Activated CD8-positive, alpha-beta T cell treated with anti-CD3 and anti-CD28 coated beads, Interleukin-2, amount 10 ng/mL, durations not matched to agents 7 days and 5 days (primary cell): ENCODE results near the gene LGR4. TPM values are rescaled to one million over a fixed set of nuclear protein-coding genes. Genes with fewer than 3 reads are reported as not detected.
"Not testable (repeated sequence)": the region's sequence is repeated elsewhere in the genome, so short reads cannot be mapped to it uniquely, and the experiment has no call there.

Experiments used
- ATAC-seq: fragments of 150-1000 bp; cut with Tn5 transposase; one replicate; pipeline ENCODE4 v1.10.0; 2021; ENCODE audit warnings: moderate library complexity
- CTCF ChIA-PET: fragments of 350-600 bp; sonication (Branson Sonifier 250); formaldehyde crosslinking; loops from one replicate; lab custom pipeline; 2021; ENCODE audit warnings: antibody characterized with exemption; lab: Charles Lee
- POLR2A ChIA-PET: fragments of 350-600 bp; sonication (Branson Sonifier 250); formaldehyde crosslinking; loops from one replicate; lab custom pipeline; 2021; ENCODE audit warnings: antibody characterized with exemption; lab: Charles Lee
- DNase-seq: peaks from one replicate; pipeline ENCODE4 v3.0.0-alpha.2; 2020
- H3K27ac Mint-ChIP-seq: one replicate; pipeline ENCODE4 v1.8.0; 2021; ENCODE audit warnings: mild to moderate bottlenecking, mixed read lengths
- H3K27me3 Mint-ChIP-seq: one replicate; pipeline ENCODE4 v1.8.0; 2021; ENCODE audit warnings: low read depth, mixed read lengths
- H3K36me3 Mint-ChIP-seq: one replicate; pipeline ENCODE4 v1.8.0; 2021; ENCODE audit warnings: low read depth, mixed read lengths
- H3K4me1 Mint-ChIP-seq: one replicate; pipeline ENCODE4 v1.8.0; 2021; ENCODE audit warnings: low read depth, mixed read lengths
- H3K4me3 Mint-ChIP-seq: one replicate; pipeline ENCODE4 v1.8.0; 2021; ENCODE audit warnings: mild to moderate bottlenecking, mixed read lengths
- H3K9me3 Mint-ChIP-seq: one replicate; pipeline ENCODE4 v1.8.0; 2022; ENCODE audit warnings: mixed read lengths; ENCODE audit not compliant: insufficient read depth
- total RNA-seq, 2 experiments: library from RNA; stranded (reverse); gene quantifications; one replicate each; pipeline ENCODE4 v1.2.3, GENCODE V29; 2021

Gene LGR4
- total RNA-seq, 2 experiments from 2014 or later = 0.05 TPM; not detected in 1

- H3K27ac Mint-ChIP-seq = no peak overlapping the region
- no peak overlapping the region for H3K4me3 Mint-ChIP-seq
- ChIA-PET POLR2A (no interaction called here), CTCF (no interaction called here)
- H3K27me3 Mint-ChIP-seq = peaks cover 3% of the 10 kb centered on the region
- DNase-seq = no peak
- no peak for ATAC-seq
- no peaks in the 10 kb centered on the region for H3K36me3 Mint-ChIP-seq
- no peaks in the 10 kb centered on the region for H3K4me1 Mint-ChIP-seq
- no peaks in the 10 kb centered on the region for H3K9me3 Mint-ChIP-seq
Measured at GRCh38 chr11:27453701-27454100, 18.9 kb downstream of the LGR4 start.

- DNase-seq (no peak), ATAC-seq (no peak)
- H3K4me3 Mint-ChIP-seq = no peak overlapping the region
- H3K27ac Mint-ChIP-seq = no peak overlapping the region
- no peaks in the 10 kb centered on the region for H3K9me3 Mint-ChIP-seq
- H3K36me3 Mint-ChIP-seq = no peaks in the 10 kb centered on the region
- peaks cover 3% of the 10 kb centered on the region for H3K27me3 Mint-ChIP-seq
- CTCF ChIA-PET = no interaction called here
- no peaks in the 10 kb centered on the region for H3K4me1 Mint-ChIP-seq
- POLR2A ChIA-PET = no interaction called here
Measured at GRCh38 chr11:27452147-27452546, 20.4 kb downstream of the LGR4 start.

- H3K27ac Mint-ChIP-seq = no peak overlapping the region
- no peaks in the 10 kb centered on the region for H3K36me3 Mint-ChIP-seq
- POLR2A ChIA-PET = no interaction called here
- no peak for DNase-seq
- no peak for ATAC-seq
- CTCF ChIA-PET = no interaction called here
- H3K9me3 Mint-ChIP-seq = no peaks in the 10 kb centered on the region
- no peak overlapping the region for H3K4me3 Mint-ChIP-seq
- H3K27me3 Mint-ChIP-seq = peaks cover 3% of the 10 kb centered on the region
- no peaks in the 10 kb centered on the region for H3K4me1 Mint-ChIP-seq
Measured at GRCh38 chr11:27451244-27451965, 21.2 kb downstream of the LGR4 start.

GRCh38 chr11:27448184-27448540, 24.4 kb downstream of the LGR4 start:
- H3K9me3 Mint-ChIP-seq, H3K27ac Mint-ChIP-seq, H3K4me3 Mint-ChIP-seq, DNase-seq, ATAC-seq, POLR2A ChIA-PET, H3K36me3 Mint-ChIP-seq, H3K27me3 Mint-ChIP-seq, H3K4me1 Mint-ChIP-seq: not testable (repeated sequence)
- CTCF ChIA-PET = interaction anchor here (0.7 kb wide), 1 partner anchor 51 kb away, joined by 3 read pairs; no protein-coding TSS in a partner anchor

- no peak overlapping the region for H3K27ac Mint-ChIP-seq
- no peak for ATAC-seq
- CTCF ChIA-PET = interaction anchor here (0.7 kb wide), 1 partner anchor 52 kb away, joined by 3 read pairs; no protein-coding TSS in a partner anchor
Measured at GRCh38 chr11:27447288-27448183, 25.1 kb downstream of the LGR4 start.

GRCh38 chr11:27445625-27446024, 27.0 kb downstream of the LGR4 start:
- ChIA-PET CTCF (no interaction called here), POLR2A (no interaction called here)
- peaks cover 7% of the 10 kb centered on the region for H3K27me3 Mint-ChIP-seq
- H3K27ac Mint-ChIP-seq = no peak overlapping the region
- H3K9me3 Mint-ChIP-seq = no peaks in the 10 kb centered on the region
- DNase-seq (no peak), ATAC-seq (no peak)
- H3K4me1 Mint-ChIP-seq = no peaks in the 10 kb centered on the region
- H3K4me3 Mint-ChIP-seq = no peak overlapping the region
- no peaks in the 10 kb centered on the region for H3K36me3 Mint-ChIP-seq

More at GRCh38 chr11:27447288-27448183, 25.1 kb downstream of the LGR4 start:
- POLR2A ChIA-PET = no interaction called here
- DNase-seq = no peak
- Mint-ChIP-seq H3K36me3 (no peaks in the 10 kb centered on the region), H3K4me1 (no peaks in the 10 kb centered on the region), H3K9me3 (no peaks in the 10 kb centered on the region), H3K4me3 (no peak overlapping the region), H3K27me3 (peaks cover 3% of the 10 kb centered on the region)

- Mint-ChIP-seq H3K9me3 (no peaks in the 10 kb centered on the region), H3K4me1 (no peaks in the 10 kb centered on the region), H3K4me3 (no peak overlapping the region), H3K36me3 (no peaks in the 10 kb centered on the region), H3K27me3 (peaks cover 7% of the 10 kb centered on the region), H3K27ac (no peak overlapping the region)
- DNase-seq (no peak), ATAC-seq (no peak)
- ChIA-PET POLR2A (no interaction called here), CTCF (no interaction called here)
Measured at GRCh38 chr11:27444801-27445215, 27.8 kb downstream of the LGR4 start.

GRCh38 chr11:27443746-27444507, 28.7 kb downstream of the LGR4 start:
- CTCF ChIA-PET = no interaction called here
- POLR2A ChIA-PET = no interaction called here
- no peaks in the 10 kb centered on the region for H3K9me3 Mint-ChIP-seq
- no peak for DNase-seq
- no peak overlapping the region for H3K4me3 Mint-ChIP-seq
- no peaks in the 10 kb centered on the region for H3K36me3 Mint-ChIP-seq
- no peaks in the 10 kb centered on the region for H3K4me1 Mint-ChIP-seq
- ATAC-seq = no peak
- H3K27ac Mint-ChIP-seq = no peak overlapping the region
- H3K27me3 Mint-ChIP-seq = peaks cover 7% of the 10 kb centered on the region

GRCh38 chr11:27443227-27443626, 29.4 kb downstream of the LGR4 start:
- DNase-seq = no peak
- no peaks in the 10 kb centered on the region for H3K9me3 Mint-ChIP-seq
- no peak overlapping the region for H3K4me3 Mint-ChIP-seq
- no peak overlapping the region for H3K27ac Mint-ChIP-seq
- no peaks in the 10 kb centered on the region for H3K36me3 Mint-ChIP-seq
- H3K4me1 Mint-ChIP-seq = no peaks in the 10 kb centered on the region
- ATAC-seq = no peak
- CTCF ChIA-PET = no interaction called here
- POLR2A ChIA-PET = no interaction called here
- peaks cover 7% of the 10 kb centered on the region for H3K27me3 Mint-ChIP-seq

GRCh38 chr11:27440090-27440489, 32.5 kb downstream of the LGR4 start:
- Mint-ChIP-seq H3K27ac (no peak overlapping the region), H3K9me3 (no peaks in the 10 kb centered on the region), H3K27me3 (peaks cover 7% of the 10 kb centered on the region), H3K36me3 (no peaks in the 10 kb centered on the region), H3K4me3 (no peak overlapping the region), H3K4me1 (no peaks in the 10 kb centered on the region)
- CTCF ChIA-PET = no interaction called here
- POLR2A ChIA-PET = no interaction called here
- DNase-seq = no peak
- ATAC-seq = no peak

GRCh38 chr11:27438595-27438981, 34.0 kb downstream of the LGR4 start:
- Mint-ChIP-seq H3K36me3 (no peaks in the 10 kb centered on the region), H3K4me1 (no peaks in the 10 kb centered on the region), H3K27ac (no peak overlapping the region), H3K9me3 (no peaks in the 10 kb centered on the region), H3K27me3 (peaks cover 4% of the 10 kb centered on the region), H3K4me3 (no peak overlapping the region)
- DNase-seq = no peak
- ATAC-seq = no peak
- CTCF ChIA-PET = no interaction called here
- POLR2A ChIA-PET = no interaction called here
